Stimulated activated naive CD4-positive, alpha-beta T cell treated with Interleukin-2 at 50 U/mL for 16 hours (primary cell): ENCODE results near the gene ANK2.

Experiments used
- DNase-seq: peaks from one replicate; lab custom pipeline; 2025; lab: John Stamatoyannopoulos, UW

The ANK2 gene

DNA sequence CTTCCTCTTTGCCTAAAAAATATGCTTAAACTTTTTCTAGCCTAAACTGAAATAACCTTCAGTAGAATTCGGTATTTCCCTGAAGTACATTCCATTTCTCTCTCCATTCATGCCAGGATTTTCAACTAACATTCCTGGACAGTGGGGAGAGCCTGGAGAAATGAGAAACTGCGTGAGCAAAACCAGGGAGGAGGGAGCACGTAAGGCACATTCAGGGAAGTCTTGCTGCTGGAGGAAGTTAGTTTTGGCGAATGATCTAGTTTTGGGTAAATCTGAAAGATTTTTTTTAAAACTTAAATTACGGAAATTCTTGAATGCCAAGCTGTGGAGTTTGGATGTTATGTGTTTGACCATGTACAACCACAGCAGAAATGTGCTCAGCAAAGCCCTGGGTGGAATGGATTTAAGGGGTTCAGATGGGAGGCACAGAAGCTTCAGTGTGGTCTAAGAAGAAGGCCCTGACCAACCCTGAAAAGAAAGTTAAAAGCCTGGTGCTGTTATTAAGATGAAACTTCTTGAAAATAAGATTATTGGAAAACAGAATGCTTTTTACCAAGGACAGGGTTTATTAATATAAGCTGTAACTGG lies 347.8 kb downstream of the ANK2 start:
- no peak for DNase-seq

DNA sequence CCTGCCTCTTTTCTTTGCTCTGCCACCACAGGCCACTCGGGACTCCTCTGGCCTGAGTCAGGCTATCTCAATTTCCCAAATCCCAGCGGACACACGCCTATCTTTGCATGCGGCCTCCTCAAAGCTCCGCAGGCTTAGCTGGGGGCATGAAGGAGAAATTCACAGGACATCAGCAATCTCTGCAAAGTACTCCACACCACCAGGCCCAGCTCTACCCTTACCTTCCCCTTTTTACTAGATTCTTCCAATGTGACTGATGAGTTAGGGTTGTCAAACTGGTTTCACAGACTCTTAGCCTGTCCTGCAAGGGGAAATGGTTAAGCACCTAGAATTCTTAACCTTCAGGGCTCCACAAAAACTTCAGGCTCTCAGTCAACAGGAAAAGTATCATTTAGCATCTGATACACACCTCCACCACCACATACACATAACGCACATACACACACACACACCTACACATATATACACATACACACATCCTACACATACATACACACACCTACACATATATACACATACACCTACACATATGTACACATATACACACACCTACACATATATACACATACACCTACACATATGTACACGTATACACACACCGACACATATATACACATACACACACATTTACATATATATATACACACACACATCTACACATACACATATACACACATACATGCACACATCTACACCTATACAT lies 349.1 kb downstream of the ANK2 start:
- no peak for DNase-seq

DNA sequence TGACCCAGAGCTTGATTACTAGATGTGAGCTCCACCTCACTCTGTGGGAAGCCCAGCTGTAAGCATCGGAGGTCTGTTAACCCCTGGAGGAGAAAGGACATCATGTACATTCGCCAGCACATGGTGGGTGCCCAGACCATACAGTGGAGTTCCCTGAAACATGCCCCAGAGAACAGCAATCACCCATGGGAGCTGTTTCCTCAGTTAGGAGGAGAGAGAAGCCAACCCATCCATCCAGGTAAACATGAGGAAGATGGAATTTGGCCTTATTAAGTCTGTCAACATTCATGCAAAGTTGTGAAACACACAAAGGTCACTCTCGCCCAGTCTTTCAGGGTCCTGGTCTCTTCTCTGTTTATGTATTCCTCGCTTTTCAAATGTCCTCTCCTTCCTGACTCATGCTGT lies 354.7 kb downstream of the ANK2 start:
- no peak for DNase-seq

DNA sequence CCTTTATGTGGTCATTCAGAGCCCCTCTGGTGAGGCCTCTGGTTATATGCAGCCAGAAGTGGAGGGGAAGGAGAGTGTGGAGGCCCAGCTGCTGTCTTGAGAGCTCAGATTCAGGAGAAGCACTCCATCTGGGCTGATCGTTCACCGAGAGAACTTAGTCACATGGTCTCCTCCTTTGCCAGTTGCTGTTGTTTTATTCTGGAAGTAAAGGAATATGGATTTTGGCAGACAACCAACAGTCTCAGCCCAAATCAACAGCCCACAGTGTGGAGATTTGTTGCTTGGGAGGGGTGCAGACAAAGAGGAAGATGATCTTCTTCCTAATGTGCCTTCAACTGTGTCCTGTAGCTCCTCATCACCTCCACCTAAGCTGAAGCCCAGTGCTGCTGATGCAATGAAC lies 355.4 kb downstream of the ANK2 start:
- no peak for DNase-seq

DNA sequence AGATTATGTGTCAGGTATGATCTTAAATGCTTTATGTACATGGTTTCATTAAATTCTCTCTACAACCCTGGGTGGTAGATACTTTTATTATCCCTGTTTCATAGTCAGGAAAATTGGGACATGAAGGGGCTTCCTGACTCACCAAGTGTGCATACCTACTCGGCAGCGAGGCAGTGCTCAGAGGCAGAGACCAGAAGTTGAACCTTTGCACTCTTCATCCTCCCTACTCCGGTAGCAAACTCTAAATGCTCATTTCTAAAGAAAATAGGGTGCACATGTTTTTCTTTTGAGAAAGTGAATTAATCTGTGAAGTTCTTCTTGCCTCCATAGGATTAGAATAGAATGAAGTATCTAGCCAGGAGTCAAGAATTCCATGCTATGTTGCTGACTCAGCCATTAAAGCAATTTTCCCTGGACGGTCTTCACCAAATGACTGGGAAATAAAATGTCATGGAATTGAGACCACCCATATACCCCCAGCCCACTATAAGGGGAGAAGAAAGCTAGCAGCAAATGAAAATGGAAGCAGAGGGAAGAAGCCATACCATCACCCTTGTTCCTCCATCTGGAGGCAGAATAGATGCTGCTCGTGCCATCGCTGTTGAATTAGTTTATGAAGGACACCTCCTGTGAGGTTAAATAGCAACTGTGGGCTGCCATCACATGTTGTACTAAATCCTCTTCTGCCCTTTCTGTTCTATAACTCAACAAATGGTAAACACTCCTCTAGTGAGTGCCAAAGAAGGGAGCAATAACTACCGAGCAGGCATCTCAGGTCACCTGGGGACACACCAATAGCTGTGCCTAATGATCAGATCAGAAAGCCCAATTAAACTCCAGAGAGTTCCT lies 356.6 kb downstream of the ANK2 start:
- no peak for DNase-seq

DNA sequence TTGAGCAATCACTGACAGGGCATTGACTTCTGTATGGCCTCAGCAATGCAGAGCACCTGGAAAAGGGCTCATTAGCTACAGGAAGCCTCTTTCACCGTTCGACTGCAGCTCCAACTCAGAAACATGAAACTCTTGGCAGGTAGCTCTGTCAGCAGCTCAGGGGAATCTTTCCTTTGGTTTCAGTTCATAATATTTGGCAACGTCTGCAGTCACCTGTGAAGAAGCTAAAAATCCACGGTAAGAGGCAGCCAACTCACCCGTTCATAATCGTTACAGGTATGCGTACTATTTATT lies 357.2 kb downstream of the ANK2 start:
- DNase-seq = no peak

DNA sequence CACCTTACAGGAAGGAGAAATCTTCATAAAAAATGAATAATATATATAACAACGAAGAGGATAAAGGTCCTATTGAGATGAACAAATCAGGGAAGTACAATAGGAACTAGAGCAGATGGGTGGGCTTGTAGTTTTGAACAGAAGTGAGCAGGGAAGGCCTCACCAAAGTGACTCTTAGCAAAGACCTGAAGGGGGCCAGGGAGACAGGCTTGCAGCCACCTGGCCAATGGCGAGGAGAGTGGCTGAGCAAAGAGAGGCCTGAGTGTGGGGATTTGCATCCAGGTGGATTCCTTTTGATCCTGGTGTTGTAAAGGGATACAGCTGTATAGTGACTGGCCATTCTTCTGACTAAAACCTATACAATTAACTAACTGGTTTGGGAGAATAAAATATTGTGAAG lies 358.0 kb downstream of the ANK2 start:
- no peak for DNase-seq

DNA sequence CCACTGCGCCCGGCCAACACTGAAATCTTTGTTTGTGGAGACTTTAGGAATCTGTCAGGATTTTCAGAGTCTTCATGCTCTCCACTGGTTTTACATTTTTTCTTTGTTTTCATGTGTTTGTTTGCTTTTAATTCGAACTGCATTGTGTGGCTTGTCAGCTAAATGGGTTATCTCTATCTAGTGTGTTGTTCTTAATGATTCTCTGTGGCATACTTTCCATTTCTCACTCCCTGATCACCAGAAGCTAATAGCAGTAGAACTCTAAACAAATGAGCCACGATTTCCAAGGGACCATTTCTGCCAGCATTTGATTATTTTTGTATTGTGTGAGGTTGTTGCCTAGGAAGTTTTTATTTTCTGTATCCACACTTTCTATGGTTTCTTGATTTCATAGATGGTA lies 359.7 kb downstream of the ANK2 start:
- no peak for DNase-seq

DNA sequence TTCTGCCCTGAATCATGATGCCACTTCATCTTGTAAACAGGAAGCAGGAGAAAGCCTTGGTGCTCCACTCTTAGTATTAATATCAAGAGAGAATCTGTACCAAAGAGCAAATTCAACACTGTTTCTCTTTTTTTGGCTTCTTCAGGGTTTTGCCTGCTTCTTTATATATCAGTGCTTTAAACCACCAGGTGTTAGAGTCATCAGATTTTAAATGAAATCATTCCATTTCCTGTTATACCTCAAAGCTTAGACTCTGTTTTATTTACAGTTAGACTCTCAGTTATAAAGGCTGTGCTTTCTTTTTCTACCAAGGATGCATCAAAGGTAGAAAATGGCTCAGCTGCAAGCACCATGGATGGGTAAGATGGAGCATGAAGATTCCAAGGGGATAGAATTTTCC lies 361.2 kb downstream of the ANK2 start:
- DNase-seq = no peak

DNA sequence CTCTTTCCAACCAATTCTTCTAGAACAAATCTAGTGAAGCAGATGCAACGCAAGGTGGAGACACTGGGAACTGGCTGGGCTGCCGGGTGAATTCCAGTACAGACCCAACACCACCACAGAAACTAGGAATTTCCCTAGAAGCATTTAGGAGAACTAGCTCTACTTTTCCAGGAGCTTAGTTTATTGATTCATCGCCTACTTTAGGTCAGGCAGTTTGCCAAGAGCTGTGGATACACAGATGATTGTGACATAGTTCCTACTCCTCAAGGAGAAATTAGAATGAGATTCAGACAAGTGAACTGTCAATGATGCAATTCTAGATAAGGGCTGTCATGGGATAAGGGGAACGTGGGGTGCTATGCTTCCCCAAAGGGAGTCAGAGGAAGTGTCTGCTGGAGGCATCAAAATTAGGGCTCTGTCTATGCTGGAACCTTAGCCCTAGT lies 362.1 kb downstream of the ANK2 start:
- no peak for DNase-seq

DNA sequence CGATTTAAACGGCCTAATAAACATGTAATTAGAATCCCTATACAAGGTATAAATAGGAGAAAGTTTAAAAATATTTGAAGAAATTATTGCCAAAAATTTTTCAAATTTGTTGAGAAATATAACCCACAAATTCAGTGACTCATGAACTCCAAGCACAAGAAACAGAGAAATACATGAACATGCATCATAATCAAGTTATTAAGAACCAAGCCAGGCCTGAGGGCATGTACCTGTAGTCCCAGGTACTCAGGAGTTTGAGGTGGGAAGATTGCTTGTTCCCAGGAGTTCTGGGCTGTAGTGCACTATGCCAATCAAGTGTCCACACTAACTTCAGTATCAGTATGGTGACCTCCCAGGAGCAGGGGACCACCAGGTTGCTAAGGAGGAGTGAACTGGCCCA lies 370.2 kb downstream of the ANK2 start:
- no peak for DNase-seq

DNA sequence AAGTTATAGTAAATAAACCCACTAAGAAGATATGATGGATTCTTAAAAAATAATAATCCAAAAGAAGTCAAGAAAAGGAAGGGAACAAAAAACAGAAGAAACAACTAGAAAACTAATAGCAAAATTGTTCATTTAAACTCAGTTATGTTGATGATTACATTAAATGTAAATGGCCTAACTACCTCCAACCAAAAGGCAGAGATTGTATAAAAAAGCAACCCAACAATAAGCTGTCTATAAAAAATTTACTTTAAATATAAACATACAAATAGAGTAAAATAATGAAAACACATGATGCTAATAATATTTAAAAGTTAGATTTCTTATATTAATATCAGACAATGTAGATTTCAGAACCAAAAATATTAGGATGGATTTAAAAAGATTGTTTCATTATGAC lies 371.5 kb downstream of the ANK2 start:
- DNase-seq = no peak

DNA sequence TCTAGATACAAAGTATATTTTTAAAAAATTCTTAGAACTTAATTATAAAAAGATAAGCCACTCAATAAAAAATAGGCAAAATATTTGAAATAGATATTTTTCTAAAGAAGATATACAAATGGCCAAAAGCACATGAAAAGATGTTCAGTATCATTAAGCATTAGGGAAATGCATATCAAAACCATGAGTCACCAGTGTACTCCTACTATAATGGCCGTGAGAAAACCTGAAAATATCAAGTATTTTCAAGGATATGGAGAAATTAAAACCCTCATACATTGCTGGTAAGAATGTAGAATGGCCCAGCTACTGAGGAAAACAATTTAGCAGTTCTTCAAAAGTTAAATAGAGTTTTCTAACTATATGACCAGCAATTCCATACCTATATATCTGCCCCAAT lies 374.2 kb downstream of the ANK2 start:
- DNase-seq = no peak

DNA sequence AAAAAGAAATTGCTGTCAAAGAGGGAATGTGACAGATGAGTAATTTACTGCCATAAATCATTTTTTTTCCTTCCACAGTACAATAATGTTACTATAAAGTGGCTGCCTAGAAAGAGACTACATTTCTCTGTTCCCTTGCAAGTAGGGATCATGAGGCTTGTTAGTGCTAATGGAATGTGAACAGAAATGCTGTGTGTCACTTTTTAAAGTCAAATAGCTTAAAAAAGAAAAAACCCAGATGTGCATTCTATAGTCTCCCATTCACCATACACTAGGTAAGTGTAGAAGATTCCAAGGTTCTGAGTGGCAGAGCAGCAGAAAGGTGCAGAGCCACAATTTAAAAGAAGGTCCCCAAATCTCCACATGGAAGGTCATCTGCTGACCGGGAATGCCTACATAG lies 383.7 kb downstream of the ANK2 start:
- no peak for DNase-seq
